ENCODE results near the gene CDK14. TPM values are rescaled to one million over a fixed set of nuclear protein-coding genes. Genes with fewer than 3 reads are reported as not detected.

Gene CDK14
- total RNA-seq, 1 experiment from 2014 or later = 57.9 TPM

DNA sequence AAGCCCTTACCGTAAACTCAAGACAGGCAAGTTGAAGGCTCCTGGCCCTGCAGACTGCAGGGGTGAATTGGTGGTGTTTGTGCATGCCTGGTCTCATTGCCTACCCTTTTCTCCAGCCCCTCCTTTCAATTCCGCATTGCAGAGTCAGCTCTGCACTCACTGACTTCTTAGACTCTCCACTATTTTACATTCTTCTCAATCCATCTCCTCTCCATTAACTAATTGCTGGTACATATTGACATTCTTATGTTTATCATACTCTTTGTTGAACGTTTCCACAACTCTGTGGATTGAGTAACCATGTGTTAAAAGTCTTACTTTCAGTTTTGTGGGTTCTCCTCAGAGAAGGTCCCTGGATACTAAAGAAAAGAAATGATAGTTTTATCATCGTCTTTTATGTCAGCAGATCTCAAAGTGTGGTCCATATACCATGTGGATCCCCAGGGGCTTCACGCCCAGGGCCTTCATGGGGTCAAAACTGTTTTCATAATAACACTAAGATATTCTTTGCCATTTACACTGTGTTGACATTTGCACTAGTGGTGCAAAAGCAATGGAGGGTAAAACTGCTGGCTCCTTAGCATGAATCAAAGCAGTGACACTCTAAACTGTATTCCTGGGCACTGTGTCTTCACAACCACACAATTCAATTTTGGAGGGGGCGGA lies 532.7 kb downstream of the CDK14 start:
- peaks cover 4% of the 10 kb centered on the region; the same call in 1 of the 2 replicates for H3K36me3 Mint-ChIP-seq
- no peak for DNase-seq (ENCODE audit: low spot score)

DNA sequence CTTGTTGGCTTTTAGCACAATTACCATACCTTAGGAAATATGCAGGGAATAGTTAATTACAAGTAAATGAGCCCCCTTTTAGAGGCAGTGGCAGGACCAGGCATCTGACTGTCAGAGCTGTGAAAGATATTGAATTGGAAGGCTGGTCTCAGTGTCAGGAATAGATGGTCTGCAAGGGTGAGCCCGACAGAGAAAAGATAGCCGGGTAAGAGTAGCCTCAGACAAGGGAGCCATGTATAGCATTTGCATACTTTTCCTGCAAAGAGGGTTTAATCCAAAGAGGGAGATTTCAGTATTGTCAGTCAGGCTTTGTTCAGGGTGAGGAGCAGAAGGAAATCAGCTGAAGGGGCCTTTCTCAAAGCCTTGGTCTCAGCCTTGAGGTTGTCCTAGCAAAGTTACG lies 539.2 kb downstream of the CDK14 start:
- no peaks in the 10 kb centered on the region for H3K36me3 Mint-ChIP-seq
- H3K4me1 Mint-ChIP-seq = peaks cover 29% of the 10 kb centered on the region
- H3K4me3 Mint-ChIP-seq = no peak overlapping the region
- H3K27ac Mint-ChIP-seq = peak overlapping the region; percentile 31
- no peak for TF ChIP-seq NFATC4 (CRISPR knock-in tag; IDR thresholded peaks at IDR 0.05)
- CTCF ChIA-PET = no interaction called here
- POLR2A ChIA-PET = no interaction called here
- H3K27me3 Mint-ChIP-seq (ENCODE audit: low read depth) = no peaks in the 10 kb centered on the region
- DNase-seq (ENCODE audit: low spot score) (no peak), ATAC-seq (peak; percentile 82)
- no peaks in the 10 kb centered on the region for H3K9me3 Mint-ChIP-seq

More for the DNA sequence above, 532.7 kb downstream of the CDK14 start:
- TF ChIP-seq, protein P1, sequence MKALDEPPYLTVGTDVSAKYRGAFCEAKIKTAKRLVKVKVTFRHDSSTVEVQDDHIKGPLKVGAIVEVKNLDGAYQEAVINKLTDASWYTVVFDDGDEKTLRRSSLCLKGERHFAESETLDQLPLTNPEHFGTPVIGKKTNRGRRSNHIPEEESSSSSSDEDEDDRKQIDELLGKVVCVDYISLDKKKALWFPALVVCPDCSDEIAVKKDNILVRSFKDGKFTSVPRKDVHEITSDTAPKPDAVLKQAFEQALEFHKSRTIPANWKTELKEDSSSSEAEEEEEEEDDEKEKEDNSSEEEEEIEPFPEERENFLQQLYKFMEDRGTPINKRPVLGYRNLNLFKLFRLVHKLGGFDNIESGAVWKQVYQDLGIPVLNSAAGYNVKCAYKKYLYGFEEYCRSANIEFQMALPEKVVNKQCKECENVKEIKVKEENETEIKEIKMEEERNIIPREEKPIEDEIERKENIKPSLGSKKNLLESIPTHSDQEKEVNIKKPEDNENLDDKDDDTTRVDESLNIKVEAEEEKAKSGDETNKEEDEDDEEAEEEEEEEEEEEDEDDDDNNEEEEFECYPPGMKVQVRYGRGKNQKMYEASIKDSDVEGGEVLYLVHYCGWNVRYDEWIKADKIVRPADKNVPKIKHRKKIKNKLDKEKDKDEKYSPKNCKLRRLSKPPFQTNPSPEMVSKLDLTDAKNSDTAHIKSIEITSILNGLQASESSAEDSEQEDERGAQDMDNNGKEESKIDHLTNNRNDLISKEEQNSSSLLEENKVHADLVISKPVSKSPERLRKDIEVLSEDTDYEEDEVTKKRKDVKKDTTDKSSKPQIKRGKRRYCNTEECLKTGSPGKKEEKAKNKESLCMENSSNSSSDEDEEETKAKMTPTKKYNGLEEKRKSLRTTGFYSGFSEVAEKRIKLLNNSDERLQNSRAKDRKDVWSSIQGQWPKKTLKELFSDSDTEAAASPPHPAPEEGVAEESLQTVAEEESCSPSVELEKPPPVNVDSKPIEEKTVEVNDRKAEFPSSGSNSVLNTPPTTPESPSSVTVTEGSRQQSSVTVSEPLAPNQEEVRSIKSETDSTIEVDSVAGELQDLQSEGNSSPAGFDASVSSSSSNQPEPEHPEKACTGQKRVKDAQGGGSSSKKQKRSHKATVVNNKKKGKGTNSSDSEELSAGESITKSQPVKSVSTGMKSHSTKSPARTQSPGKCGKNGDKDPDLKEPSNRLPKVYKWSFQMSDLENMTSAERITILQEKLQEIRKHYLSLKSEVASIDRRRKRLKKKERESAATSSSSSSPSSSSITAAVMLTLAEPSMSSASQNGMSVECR (CRISPR knock-in tag; IDR thresholded peaks at IDR 0.05; ENCODE audit: borderline replicate concordance) = no peak
- TF ChIP-seq ZNF423 (CRISPR knock-in tag; IDR thresholded peaks at IDR 0.05) = no peak
- no peak for TF ChIP-seq EMX1 (CRISPR knock-in tag; IDR thresholded peaks at IDR 0.05)
- TF ChIP-seq, protein P2, sequence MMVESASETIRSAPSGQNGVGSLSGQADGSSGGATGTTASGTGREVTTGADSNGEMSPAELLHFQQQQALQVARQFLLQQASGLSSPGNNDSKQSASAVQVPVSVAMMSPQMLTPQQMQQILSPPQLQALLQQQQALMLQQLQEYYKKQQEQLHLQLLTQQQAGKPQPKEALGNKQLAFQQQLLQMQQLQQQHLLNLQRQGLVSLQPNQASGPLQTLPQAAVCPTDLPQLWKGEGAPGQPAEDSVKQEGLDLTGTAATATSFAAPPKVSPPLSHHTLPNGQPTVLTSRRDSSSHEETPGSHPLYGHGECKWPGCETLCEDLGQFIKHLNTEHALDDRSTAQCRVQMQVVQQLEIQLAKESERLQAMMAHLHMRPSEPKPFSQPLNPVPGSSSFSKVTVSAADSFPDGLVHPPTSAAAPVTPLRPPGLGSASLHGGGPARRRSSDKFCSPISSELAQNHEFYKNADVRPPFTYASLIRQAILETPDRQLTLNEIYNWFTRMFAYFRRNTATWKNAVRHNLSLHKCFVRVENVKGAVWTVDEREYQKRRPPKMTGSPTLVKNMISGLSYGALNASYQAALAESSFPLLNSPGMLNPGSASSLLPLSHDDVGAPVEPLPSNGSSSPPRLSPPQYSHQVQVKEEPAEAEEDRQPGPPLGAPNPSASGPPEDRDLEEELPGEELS (CRISPR knock-in tag; IDR thresholded peaks at IDR 0.05) = no peak
- no peak for TF ChIP-seq ELF4 (CRISPR knock-in tag; IDR thresholded peaks at IDR 0.05; ENCODE audit: low read depth)
- ATAC-seq = peak; percentile 87
- no peak overlapping the region for H3K4me3 Mint-ChIP-seq
- ChIA-PET CTCF (no interaction called here), POLR2A (no interaction called here)
- H3K4me1 Mint-ChIP-seq = peaks cover 33% of the 10 kb centered on the region
- H3K27ac Mint-ChIP-seq = no peak overlapping the region
- H3K27me3 Mint-ChIP-seq (ENCODE audit: low read depth) = no peaks in the 10 kb centered on the region
- H3K9me3 Mint-ChIP-seq = no peaks in the 10 kb centered on the region

DNA sequence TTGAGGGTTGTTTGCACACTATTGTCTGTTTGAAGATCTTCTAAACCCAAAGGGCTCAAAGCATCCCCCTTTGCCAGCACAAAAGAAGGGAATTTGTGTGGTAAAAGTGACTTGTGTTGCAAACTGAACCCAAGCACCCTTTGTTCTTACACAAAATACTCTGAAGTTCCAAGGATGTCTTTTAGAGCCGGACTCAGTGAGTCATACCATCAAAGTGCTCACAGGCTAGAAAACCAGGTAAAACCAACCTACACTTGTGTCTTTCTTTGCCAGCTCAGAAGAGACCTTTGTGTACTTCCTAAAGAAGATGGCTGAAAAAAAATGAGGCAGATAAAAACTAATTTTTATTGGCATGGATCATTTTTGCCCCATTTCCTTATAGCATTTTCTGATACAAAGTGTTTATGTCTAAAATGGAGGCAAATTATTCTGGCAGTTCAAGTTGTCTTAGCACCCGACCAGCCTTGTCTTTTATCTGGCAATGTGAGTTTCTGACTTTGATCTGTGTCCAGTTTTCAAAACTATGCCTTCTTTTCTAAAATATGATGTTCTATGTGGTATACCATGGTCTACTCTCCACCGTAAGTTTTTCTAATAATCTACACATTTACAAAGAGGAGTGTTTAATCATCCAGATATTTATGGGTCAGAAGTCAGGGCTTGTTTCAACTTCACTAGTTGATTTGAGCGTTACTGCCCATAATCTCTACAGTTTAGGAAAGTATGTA lies 539.7 kb downstream of the CDK14 start:
- CTCF ChIA-PET = no interaction called here
- POLR2A ChIA-PET = no interaction called here
- DNase-seq (ENCODE audit: low spot score) (no peak), ATAC-seq (peak; percentile 17; the same call in 1 of the 2 replicates)
- Mint-ChIP-seq H3K4me3 (no peak overlapping the region), H3K27ac (no peak overlapping the region), H3K9me3 (no peaks in the 10 kb centered on the region), H3K27me3 (ENCODE audit: low read depth) (no peaks in the 10 kb centered on the region), H3K4me1 (peaks cover 34% of the 10 kb centered on the region), H3K36me3 (no peaks in the 10 kb centered on the region)
- no peak for TF ChIP-seq IRF2 (CRISPR knock-in tag; IDR thresholded peaks at IDR 0.05; ENCODE audit: borderline replicate concordance, low read depth)
- TF ChIP-seq NR2C2 (CRISPR knock-in tag; IDR thresholded peaks at IDR 0.05) = no peak
- TF ChIP-seq RORB (CRISPR knock-in tag; IDR thresholded peaks at IDR 0.05) = no peak
- TF ChIP-seq TEAD1 (CRISPR knock-in tag; IDR thresholded peaks at IDR 0.05) = no peak
- TF ChIP-seq ZNF423 (CRISPR knock-in tag; IDR thresholded peaks at IDR 0.05) = no peak
- no peak for TF ChIP-seq ZNF263 (CRISPR knock-in tag; IDR thresholded peaks at IDR 0.05; ENCODE audit: low read depth)
- no peak for TF ChIP-seq ZNF121 (CRISPR knock-in tag; IDR thresholded peaks at IDR 0.05)
- no peak for TF ChIP-seq NR3C1 (CRISPR knock-in tag; conservative IDR thresholded peaks at IDR 0.05; ENCODE audit: low read depth)
- TF ChIP-seq, protein P3, sequence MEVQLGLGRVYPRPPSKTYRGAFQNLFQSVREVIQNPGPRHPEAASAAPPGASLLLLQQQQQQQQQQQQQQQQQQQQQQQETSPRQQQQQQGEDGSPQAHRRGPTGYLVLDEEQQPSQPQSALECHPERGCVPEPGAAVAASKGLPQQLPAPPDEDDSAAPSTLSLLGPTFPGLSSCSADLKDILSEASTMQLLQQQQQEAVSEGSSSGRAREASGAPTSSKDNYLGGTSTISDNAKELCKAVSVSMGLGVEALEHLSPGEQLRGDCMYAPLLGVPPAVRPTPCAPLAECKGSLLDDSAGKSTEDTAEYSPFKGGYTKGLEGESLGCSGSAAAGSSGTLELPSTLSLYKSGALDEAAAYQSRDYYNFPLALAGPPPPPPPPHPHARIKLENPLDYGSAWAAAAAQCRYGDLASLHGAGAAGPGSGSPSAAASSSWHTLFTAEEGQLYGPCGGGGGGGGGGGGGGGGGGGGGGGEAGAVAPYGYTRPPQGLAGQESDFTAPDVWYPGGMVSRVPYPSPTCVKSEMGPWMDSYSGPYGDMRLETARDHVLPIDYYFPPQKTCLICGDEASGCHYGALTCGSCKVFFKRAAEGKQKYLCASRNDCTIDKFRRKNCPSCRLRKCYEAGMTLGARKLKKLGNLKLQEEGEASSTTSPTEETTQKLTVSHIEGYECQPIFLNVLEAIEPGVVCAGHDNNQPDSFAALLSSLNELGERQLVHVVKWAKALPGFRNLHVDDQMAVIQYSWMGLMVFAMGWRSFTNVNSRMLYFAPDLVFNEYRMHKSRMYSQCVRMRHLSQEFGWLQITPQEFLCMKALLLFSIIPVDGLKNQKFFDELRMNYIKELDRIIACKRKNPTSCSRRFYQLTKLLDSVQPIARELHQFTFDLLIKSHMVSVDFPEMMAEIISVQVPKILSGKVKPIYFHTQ (CRISPR knock-in tag; IDR thresholded peaks at IDR 0.05) = no peak
- TF ChIP-seq ZNF416 (CRISPR knock-in tag; IDR thresholded peaks at IDR 0.05) = no peak
- TF ChIP-seq, protein P4, sequence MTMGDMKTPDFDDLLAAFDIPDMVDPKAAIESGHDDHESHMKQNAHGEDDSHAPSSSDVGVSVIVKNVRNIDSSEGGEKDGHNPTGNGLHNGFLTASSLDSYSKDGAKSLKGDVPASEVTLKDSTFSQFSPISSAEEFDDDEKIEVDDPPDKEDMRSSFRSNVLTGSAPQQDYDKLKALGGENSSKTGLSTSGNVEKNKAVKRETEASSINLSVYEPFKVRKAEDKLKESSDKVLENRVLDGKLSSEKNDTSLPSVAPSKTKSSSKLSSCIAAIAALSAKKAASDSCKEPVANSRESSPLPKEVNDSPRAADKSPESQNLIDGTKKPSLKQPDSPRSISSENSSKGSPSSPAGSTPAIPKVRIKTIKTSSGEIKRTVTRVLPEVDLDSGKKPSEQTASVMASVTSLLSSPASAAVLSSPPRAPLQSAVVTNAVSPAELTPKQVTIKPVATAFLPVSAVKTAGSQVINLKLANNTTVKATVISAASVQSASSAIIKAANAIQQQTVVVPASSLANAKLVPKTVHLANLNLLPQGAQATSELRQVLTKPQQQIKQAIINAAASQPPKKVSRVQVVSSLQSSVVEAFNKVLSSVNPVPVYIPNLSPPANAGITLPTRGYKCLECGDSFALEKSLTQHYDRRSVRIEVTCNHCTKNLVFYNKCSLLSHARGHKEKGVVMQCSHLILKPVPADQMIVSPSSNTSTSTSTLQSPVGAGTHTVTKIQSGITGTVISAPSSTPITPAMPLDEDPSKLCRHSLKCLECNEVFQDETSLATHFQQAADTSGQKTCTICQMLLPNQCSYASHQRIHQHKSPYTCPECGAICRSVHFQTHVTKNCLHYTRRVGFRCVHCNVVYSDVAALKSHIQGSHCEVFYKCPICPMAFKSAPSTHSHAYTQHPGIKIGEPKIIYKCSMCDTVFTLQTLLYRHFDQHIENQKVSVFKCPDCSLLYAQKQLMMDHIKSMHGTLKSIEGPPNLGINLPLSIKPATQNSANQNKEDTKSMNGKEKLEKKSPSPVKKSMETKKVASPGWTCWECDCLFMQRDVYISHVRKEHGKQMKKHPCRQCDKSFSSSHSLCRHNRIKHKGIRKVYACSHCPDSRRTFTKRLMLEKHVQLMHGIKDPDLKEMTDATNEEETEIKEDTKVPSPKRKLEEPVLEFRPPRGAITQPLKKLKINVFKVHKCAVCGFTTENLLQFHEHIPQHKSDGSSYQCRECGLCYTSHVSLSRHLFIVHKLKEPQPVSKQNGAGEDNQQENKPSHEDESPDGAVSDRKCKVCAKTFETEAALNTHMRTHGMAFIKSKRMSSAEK (CRISPR knock-in tag; IDR thresholded peaks at IDR 0.05; ENCODE audit: borderline replicate concordance) = no peak
